ENCODE data around the gene TOGARAM1. TPM values are rescaled to one million over a fixed set of nuclear protein-coding genes. Genes with fewer than 3 reads are reported as not detected.

TOGARAM1 gene
- total and polyA plus RNA-seq, 9 of the 15 experiments (the other 6 are each of a cell fraction or from before 2014, with no cell fraction given): 1.3 to 6.4 (median 3.7) TPM

DNA sequence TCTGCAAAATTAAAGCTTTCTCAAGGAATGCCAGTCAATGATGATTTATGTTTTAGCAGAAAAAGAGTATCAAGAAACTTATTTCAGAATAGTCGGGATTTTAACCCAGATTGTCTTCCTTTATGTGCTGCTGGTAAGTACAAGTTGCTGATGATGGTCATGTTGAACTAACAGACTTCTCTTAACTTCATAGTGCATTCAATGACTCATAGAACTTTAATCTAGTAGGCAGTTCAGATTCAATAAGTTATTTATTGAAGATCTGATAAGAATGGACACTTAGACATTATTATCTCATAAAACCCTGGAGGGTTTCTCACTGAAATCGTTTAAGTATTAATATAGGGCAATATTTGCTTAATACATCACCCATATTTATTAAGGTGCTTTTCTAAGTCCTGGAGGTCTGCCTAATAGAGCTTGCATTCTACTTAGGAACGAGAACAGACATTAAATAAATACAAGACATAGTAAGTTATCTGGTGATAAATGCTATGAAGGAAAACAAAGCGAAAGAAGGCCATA lies 33.8 kb downstream of the TOGARAM1 start:
- no TSS peak for BruUV-seq (replicated peaks)
- Histone ChIP-seq H3K4me1 (replicated peaks in 1 of 2; ENCODE audit: control insufficient read depth in 2 of 2, insufficient read depth in 2 of 2, low read length in 2 of 2) (no peaks in the 10 kb centered on the region), H3K4me2 (ENCODE audit: insufficient read depth, low read length) (no peak overlapping the region), H3K9me1 (ENCODE audit: control insufficient read depth, insufficient read depth, low read length) (no peaks in the 10 kb centered on the region), H3K9ac (ENCODE audit: insufficient read depth in 1 of 2, low read depth in 2 of 2, low read length in 2 of 2) (no peak overlapping the region), H3K79me2 (ENCODE audit: control insufficient read depth, insufficient read depth, low read length) (no peaks in the 10 kb centered on the region; the same call in 2 of the 3 replicates), H2AFZ (ENCODE audit: low read depth, low read length) (no peak overlapping the region), H3K27ac (ENCODE audit: extremely low read depth, low read depth, low read length) (no peak overlapping the region), H3K36me3 (ENCODE audit: control insufficient read depth, insufficient read depth, low read length) (peaks cover 6% of the 10 kb centered on the region; the same call in 1 of the 3 replicates), H3K4me3 (no peak overlapping the region), H3K27me3 (ENCODE audit: control insufficient read depth in 2 of 2, insufficient read depth in 2 of 2, low read length in 2 of 2) (no peaks in the 10 kb centered on the region), H4K20me1 (replicated peaks; ENCODE audit: control insufficient read depth, insufficient read depth, low read length) (no peaks in the 10 kb centered on the region), H3K9me3 (replicated peaks; ENCODE audit: control insufficient read depth, insufficient read depth, low read depth, low read length) (no peaks in the 10 kb centered on the region)
- no peak for DNase-seq (ENCODE audit: extremely low read depth in 1 of 4, low spot score in 3 of 4)
- intact Hi-C loops (cut with micrococcal nuclease) (no loop called here), in situ Hi-C loops (cut with MboI) (no loop called here)
- ChIA-PET CTCF (ENCODE audit: low intra/inter-chr PET ratio) (no interaction called here), POLR2A (no interaction called here)
- FAIRE-seq: no peak
- TF ChIP-seq KHSRP (IDR thresholded peaks at IDR 0.05) (no peak), THRB (CRISPR knock-in tag; conservative IDR thresholded peaks at IDR 0.05) (no peak), RCOR1 (IDR thresholded peaks at IDR 0.05; ENCODE audit: borderline replicate concordance in 1 of 2, low read depth in 2 of 2, low read length in 2 of 2) (no peak), C11orf30 (IDR thresholded peaks at IDR 0.05; ENCODE audit: low read depth) (no peak), EGR1 (conservative IDR thresholded peaks at IDR 0.05) (no peak), ETS2 (tag; IDR thresholded peaks at IDR 0.05; ENCODE audit: borderline replicate concordance, poor library complexity, severe bottlenecking) (no peak), CHD2 (IDR thresholded peaks at IDR 0.05; ENCODE audit: low read depth, low read length) (no peak), KLF13 (tag; IDR thresholded peaks at IDR 0.05; ENCODE audit: borderline replicate concordance, low read depth) (no peak), ZNF717 (CRISPR knock-in tag; IDR thresholded peaks at IDR 0.05) (no peak), FOXJ3 (CRISPR knock-in tag; IDR thresholded peaks at IDR 0.05) (no peak), HDGF (IDR thresholded peaks at IDR 0.05) (no peak), FOXK2 (conservative IDR thresholded peaks at IDR 0.05 in 1 of 2, IDR thresholded peaks at IDR 0.05 in 1 of 2; ENCODE audit: low read depth in 2 of 2) (no peak)
- TF ChIP-seq, protein P1, sequence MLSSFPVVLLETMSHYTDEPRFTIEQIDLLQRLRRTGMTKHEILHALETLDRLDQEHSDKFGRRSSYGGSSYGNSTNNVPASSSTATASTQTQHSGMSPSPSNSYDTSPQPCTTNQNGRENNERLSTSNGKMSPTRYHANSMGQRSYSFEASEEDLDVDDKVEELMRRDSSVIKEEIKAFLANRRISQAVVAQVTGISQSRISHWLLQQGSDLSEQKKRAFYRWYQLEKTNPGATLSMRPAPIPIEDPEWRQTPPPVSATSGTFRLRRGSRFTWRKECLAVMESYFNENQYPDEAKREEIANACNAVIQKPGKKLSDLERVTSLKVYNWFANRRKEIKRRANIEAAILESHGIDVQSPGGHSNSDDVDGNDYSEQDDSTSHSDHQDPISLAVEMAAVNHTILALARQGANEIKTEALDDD (IDR thresholded peaks at IDR 0.05): no peak
- WGBS (ENCODE audit: insufficient coverage, low coverage, missing lambda C conversion rate): 58% methylated on average over 4 of the region's 4 CpGs
- ATAC-seq: no peak
